ENCODE measurements around the gene LDLRAD4.
"Not testable (repeated sequence)": the region's sequence is repeated elsewhere in the genome, so short reads cannot be mapped to it uniquely, and the experiment has no call there.

Gene LDLRAD4

GRCh38 chr18:13313006-13313686 is 94.6 kb downstream of the LDLRAD4 start:
- no peak for DNase-seq

GRCh38 chr18:13315000-13315399 is 96.4 kb downstream of the LDLRAD4 start:
- DNase-seq = no peak

- no peak for DNase-seq
Measured at GRCh38 chr18:13316063-13316462, 97.5 kb downstream of the LDLRAD4 start.

GRCh38 chr18:13317801-13318200 is 99.2 kb downstream of the LDLRAD4 start:
- DNase-seq = no peak

GRCh38 chr18:13318731-13319501 is 100.4 kb downstream of the LDLRAD4 start:
- DNase-seq = no peak

GRCh38 chr18:13319629-13320028 is 101.1 kb downstream of the LDLRAD4 start:
- DNase-seq = no peak

- no peak for DNase-seq
Measured at GRCh38 chr18:13320096-13320495, 101.5 kb downstream of the LDLRAD4 start.

GRCh38 chr18:13320891-13321425 is 102.4 kb downstream of the LDLRAD4 start:
- DNase-seq = no peak

GRCh38 chr18:13321923-13322322 is 103.4 kb downstream of the LDLRAD4 start:
- no peak for DNase-seq

- DNase-seq = no peak
Measured at GRCh38 chr18:13323186-13323585, 104.6 kb downstream of the LDLRAD4 start.

- no peak for DNase-seq
Measured at GRCh38 chr18:13324880-13325279, 106.3 kb downstream of the LDLRAD4 start.

GRCh38 chr18:13328213-13328612 is 109.7 kb downstream of the LDLRAD4 start:
- no peak for DNase-seq

GRCh38 chr18:13330996-13331395 is 112.4 kb downstream of the LDLRAD4 start:
- no peak for DNase-seq

- DNase-seq = no peak
Measured at GRCh38 chr18:13331846-13332245, 113.3 kb downstream of the LDLRAD4 start.

GRCh38 chr18:13332874-13333273 is 114.3 kb downstream of the LDLRAD4 start:
- no peak for DNase-seq

GRCh38 chr18:13335903-13336302 is 117.3 kb downstream of the LDLRAD4 start:
- no peak for DNase-seq

GRCh38 chr18:13336841-13337240 is 118.3 kb downstream of the LDLRAD4 start:
- no peak for DNase-seq

GRCh38 chr18:13337369-13337768 is 118.8 kb downstream of the LDLRAD4 start:
- DNase-seq = no peak

GRCh38 chr18:13338318-13338717 is 119.8 kb downstream of the LDLRAD4 start:
- DNase-seq = no peak

GRCh38 chr18:13339653-13340052 is 121.1 kb downstream of the LDLRAD4 start:
- DNase-seq = no peak

- not testable (repeated sequence) for DNase-seq
Measured at GRCh38 chr18:13346449-13346848, 127.9 kb downstream of the LDLRAD4 start.

GRCh38 chr18:13353084-13353823 is 134.7 kb downstream of the LDLRAD4 start:
- no peak for DNase-seq

GRCh38 chr18:13354402-13354801 is 135.8 kb downstream of the LDLRAD4 start:
- DNase-seq = no peak

GRCh38 chr18:13356032-13356431 is 137.5 kb downstream of the LDLRAD4 start:
- no peak for DNase-seq
